Measurements from ENCODE around the gene HABP4. TPM values are rescaled to one million over a fixed set of nuclear protein-coding genes. Genes with fewer than 3 reads are reported as not detected.

The HABP4 gene
- total RNA-seq, 1 experiment from 2014 or later = 21.0 TPM

DNA sequence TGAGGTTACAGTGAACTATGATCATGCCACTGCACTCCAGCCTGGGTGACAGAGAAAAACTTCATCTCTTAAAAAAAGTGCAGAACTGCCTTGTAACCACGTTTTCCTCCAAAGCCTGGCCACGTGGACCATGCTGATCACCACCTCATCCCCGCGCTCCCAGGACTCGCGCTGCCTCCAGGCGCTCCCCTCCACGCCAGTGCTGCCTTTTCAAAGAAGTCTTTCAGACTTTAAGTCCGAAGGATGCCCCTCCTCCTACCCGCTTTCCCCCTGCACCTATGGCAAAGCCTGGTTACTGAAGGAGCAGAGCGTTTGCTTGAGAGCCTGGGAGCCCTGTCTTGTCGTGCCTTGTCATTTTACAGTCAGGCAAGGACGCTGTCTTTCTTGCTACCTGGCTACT lies 43.8 kb downstream of the HABP4 start:
- no peak overlapping the region for H3K27ac ChIP-seq (ENCODE audit: low read depth, low read length)
- CTCF ChIA-PET = no interaction called here
- H3K4me1 ChIP-seq (ENCODE audit: control insufficient read depth in 1 of 2, insufficient read depth in 2 of 2, low read length in 2 of 2) = peaks cover 13 to 20% of the 10 kb centered on the region in 2 experiments
- no peak overlapping the region for H2AFZ ChIP-seq (ENCODE audit: low read depth, low read length, poor library complexity, severe bottlenecking)
- no peaks in the 10 kb centered on the region for H3K27me3 ChIP-seq (ENCODE audit: insufficient read depth, low read length)
- no peaks in the 10 kb centered on the region for H4K20me1 ChIP-seq (ENCODE audit: insufficient read depth)
- intact Hi-C loops (cut with micrococcal nuclease) = no loop called here
- DNase-seq (ENCODE audit: low read depth, low spot score) (no peak), ATAC-seq (no peak)
- H3K4me2 ChIP-seq (ENCODE audit: low read length) = no peak overlapping the region
- H3K79me2 ChIP-seq (ENCODE audit: insufficient read depth, low read length) = no peaks in the 10 kb centered on the region
- H3K9me3 ChIP-seq (ENCODE audit: control insufficient read depth in 1 of 2, insufficient read depth in 1 of 2, low read depth in 1 of 2, low read length in 2 of 2) = no peaks in the 10 kb centered on the region
- peaks cover 7% of the 10 kb centered on the region in 2 experiments; a peak in 3 of 4 replicates for H3K36me3 ChIP-seq (ENCODE audit: control insufficient read depth in 1 of 2, insufficient read depth in 2 of 2, low read length in 2 of 2)
- no TSS peak for BruUV-seq (replicated peaks)
- no peak overlapping the region for H3K9ac ChIP-seq (ENCODE audit: low read length)
- no peak overlapping the region for H3K4me3 ChIP-seq (replicated peaks in 1 of 2; ENCODE audit: low read depth in 1 of 2, low read length in 2 of 2)
- RAD21 ChIA-PET (ENCODE audit: low non-redundant PET in 1 of 2, low total read pairs in 2 of 2, uncharacterized antibody in 2 of 2, unreplicated experiment in 2 of 2) = no interaction called here
- POLR2A ChIA-PET = no interaction called here
- TF ChIP-seq SIN3A (IDR thresholded peaks at IDR 0.05; ENCODE audit: low read depth) (no peak), CEBPB (IDR thresholded peaks at IDR 0.05; ENCODE audit: low read depth) (no peak), POLR2AphosphoS5 (IDR thresholded peaks at IDR 0.05; ENCODE audit: low read depth, low read length) (no peak), TCF7L2 (IDR thresholded peaks at IDR 0.05; ENCODE audit: borderline replicate concordance, extremely low read depth, insufficient read depth, insufficient read length) (no peak), ZNF274 (IDR thresholded peaks at IDR 0.05; ENCODE audit: low read depth, low read length) (no peak), SP1 (IDR thresholded peaks at IDR 0.05; ENCODE audit: low read depth) (no peak), CBX3 (IDR thresholded peaks at IDR 0.05; ENCODE audit: low read depth) (no peak), YY1 (IDR thresholded peaks at IDR 0.05; ENCODE audit: extremely low read depth, insufficient replicate concordance, low read depth, low read length) (no peak), EZH2phosphoT487 (IDR thresholded peaks at IDR 0.05; ENCODE audit: borderline replicate concordance) (no peak), RAD21 (IDR thresholded peaks at IDR 0.05; ENCODE audit: low read depth) (no peak), SRF (IDR thresholded peaks at IDR 0.05; ENCODE audit: low read depth) (no peak), ZFX (IDR thresholded peaks at IDR 0.05) (no peak), FOSL1 (IDR thresholded peaks at IDR 0.05; ENCODE audit: low read depth) (no peak), JUND (IDR thresholded peaks at IDR 0.05) (no peak), POLR2A (IDR thresholded peaks at IDR 0.05; ENCODE audit: borderline replicate concordance, extremely low read depth, insufficient read depth, insufficient read length) (no peak)
- TF ChIP-seq, protein P1, sequence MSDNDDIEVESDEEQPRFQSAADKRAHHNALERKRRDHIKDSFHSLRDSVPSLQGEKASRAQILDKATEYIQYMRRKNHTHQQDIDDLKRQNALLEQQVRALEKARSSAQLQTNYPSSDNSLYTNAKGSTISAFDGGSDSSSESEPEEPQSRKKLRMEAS (IDR thresholded peaks at IDR 0.05) = no peak
- TF ChIP-seq, protein P2, sequence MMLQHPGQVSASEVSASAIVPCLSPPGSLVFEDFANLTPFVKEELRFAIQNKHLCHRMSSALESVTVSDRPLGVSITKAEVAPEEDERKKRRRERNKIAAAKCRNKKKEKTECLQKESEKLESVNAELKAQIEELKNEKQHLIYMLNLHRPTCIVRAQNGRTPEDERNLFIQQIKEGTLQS (IDR thresholded peaks at IDR 0.05) = no peak
- TF ChIP-seq, protein P3, sequence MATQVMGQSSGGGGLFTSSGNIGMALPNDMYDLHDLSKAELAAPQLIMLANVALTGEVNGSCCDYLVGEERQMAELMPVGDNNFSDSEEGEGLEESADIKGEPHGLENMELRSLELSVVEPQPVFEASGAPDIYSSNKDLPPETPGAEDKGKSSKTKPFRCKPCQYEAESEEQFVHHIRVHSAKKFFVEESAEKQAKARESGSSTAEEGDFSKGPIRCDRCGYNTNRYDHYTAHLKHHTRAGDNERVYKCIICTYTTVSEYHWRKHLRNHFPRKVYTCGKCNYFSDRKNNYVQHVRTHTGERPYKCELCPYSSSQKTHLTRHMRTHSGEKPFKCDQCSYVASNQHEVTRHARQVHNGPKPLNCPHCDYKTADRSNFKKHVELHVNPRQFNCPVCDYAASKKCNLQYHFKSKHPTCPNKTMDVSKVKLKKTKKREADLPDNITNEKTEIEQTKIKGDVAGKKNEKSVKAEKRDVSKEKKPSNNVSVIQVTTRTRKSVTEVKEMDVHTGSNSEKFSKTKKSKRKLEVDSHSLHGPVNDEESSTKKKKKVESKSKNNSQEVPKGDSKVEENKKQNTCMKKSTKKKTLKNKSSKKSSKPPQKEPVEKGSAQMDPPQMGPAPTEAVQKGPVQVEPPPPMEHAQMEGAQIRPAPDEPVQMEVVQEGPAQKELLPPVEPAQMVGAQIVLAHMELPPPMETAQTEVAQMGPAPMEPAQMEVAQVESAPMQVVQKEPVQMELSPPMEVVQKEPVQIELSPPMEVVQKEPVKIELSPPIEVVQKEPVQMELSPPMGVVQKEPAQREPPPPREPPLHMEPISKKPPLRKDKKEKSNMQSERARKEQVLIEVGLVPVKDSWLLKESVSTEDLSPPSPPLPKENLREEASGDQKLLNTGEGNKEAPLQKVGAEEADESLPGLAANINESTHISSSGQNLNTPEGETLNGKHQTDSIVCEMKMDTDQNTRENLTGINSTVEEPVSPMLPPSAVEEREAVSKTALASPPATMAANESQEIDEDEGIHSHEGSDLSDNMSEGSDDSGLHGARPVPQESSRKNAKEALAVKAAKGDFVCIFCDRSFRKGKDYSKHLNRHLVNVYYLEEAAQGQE (IDR thresholded peaks at IDR 0.05; ENCODE audit: low read depth) = no peak
- TF ChIP-seq, protein P4, sequence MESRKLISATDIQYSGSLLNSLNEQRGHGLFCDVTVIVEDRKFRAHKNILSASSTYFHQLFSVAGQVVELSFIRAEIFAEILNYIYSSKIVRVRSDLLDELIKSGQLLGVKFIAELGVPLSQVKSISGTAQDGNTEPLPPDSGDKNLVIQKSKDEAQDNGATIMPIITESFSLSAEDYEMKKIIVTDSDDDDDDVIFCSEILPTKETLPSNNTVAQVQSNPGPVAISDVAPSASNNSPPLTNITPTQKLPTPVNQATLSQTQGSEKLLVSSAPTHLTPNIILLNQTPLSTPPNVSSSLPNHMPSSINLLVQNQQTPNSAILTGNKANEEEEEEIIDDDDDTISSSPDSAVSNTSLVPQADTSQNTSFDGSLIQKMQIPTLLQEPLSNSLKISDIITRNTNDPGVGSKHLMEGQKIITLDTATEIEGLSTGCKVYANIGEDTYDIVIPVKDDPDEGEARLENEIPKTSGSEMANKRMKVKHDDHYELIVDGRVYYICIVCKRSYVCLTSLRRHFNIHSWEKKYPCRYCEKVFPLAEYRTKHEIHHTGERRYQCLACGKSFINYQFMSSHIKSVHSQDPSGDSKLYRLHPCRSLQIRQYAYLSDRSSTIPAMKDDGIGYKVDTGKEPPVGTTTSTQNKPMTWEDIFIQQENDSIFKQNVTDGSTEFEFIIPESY (IDR thresholded peaks at IDR 0.05; ENCODE audit: extremely low read depth, insufficient replicate concordance, low read length) = no peak
- TF ChIP-seq, protein P5, sequence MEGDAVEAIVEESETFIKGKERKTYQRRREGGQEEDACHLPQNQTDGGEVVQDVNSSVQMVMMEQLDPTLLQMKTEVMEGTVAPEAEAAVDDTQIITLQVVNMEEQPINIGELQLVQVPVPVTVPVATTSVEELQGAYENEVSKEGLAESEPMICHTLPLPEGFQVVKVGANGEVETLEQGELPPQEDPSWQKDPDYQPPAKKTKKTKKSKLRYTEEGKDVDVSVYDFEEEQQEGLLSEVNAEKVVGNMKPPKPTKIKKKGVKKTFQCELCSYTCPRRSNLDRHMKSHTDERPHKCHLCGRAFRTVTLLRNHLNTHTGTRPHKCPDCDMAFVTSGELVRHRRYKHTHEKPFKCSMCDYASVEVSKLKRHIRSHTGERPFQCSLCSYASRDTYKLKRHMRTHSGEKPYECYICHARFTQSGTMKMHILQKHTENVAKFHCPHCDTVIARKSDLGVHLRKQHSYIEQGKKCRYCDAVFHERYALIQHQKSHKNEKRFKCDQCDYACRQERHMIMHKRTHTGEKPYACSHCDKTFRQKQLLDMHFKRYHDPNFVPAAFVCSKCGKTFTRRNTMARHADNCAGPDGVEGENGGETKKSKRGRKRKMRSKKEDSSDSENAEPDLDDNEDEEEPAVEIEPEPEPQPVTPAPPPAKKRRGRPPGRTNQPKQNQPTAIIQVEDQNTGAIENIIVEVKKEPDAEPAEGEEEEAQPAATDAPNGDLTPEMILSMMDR (IDR thresholded peaks at IDR 0.05 in 2 of 3, conservative IDR thresholded peaks at IDR 0.05 in 1 of 3; ENCODE audit: borderline replicate concordance in 1 of 3, insufficient read depth in 1 of 3, low read depth in 2 of 3, low read length in 2 of 3) = no peak
- H3K9me2 ChIP-seq (ENCODE audit: insufficient read depth) = no peaks in the 10 kb centered on the region

Data from HCT116 (cell line).